ENCODE measurements around the gene ELOF1.

- TF ChIP-seq POLR2A (IDR thresholded peaks at IDR 0.05; ENCODE audit: low read depth, low read length), result no peak
- no peak for TF ChIP-seq POLR2AphosphoS5 (IDR thresholded peaks at IDR 0.05; ENCODE audit: low read depth, low read length)
Observed at GRCh38 chr19:11530432-11530831, 28.6 kb downstream of the ELOF1 start.

Data from GM12892 (cell line).